Loucy (cell line): ENCODE results near the gene PLAC8.

Source experiments
- CTCF ChIP-seq: fragments of 200-600 bp; sonication (generic); conservative IDR thresholded peaks from 2 replicates; pipeline ENCODE4 v1.5.1; 2014; ENCODE audit warnings: mild to moderate bottlenecking, antibody characterized with exemption, low read length
- EZH2phosphoT487 ChIP-seq: fragments of 200-600 bp; IDR thresholded peaks from 2 replicates; pipeline ENCODE4 v1.6.1; 2018; ENCODE audit warnings: antibody characterized with exemption, mild to moderate bottlenecking, moderate library complexity, borderline replicate concordance

- TF ChIP-seq CTCF (no peak), EZH2phosphoT487 (no peak)
Observed at GRCh38 chr4:83114576-83114975, at the start of gene PLAC8.
